HAP-1 (cell line): ENCODE measurements around the gene ZFP36L2.
A peak's percentile ranks its signal among the peaks of the same experiment; 100 is the strongest.

Source experiments
- DNase-seq, 2 experiments: peaks; one replicate each; pipeline ENCODE4 v3.0.0-alpha.2; 2016 to 2020; ENCODE audit warnings: low spot score in 2 of 2
- H3K27me3 ChIP-seq: fragments of 250-450 bp; sonication (Bioruptor Pico); 2 replicates; pipeline ENCODE4 v1.5.1; 2020; ENCODE audit warnings: low read depth, mild to moderate bottlenecking, moderate library complexity
- H3K36me3 ChIP-seq: fragments of 250-450 bp; sonication (Bioruptor Pico); replicated peaks from 2 replicates; pipeline ENCODE4 v1.5.1; 2020; ENCODE audit warnings: mild to moderate bottlenecking
- H3K4me1 ChIP-seq: fragments of 250-450 bp; sonication (Bioruptor Pico); 2 replicates; pipeline ENCODE4 v1.5.1; 2020; ENCODE audit warnings: mild to moderate bottlenecking
- H3K4me3 ChIP-seq: fragments of 250-450 bp; sonication (Bioruptor Pico); 2 replicates; pipeline ENCODE4 v1.5.1; 2020; ENCODE audit warnings: mild to moderate bottlenecking, moderate library complexity
- H3K9me3 ChIP-seq: fragments of 250-450 bp; sonication (Bioruptor Pico); 2 replicates; pipeline ENCODE4 v1.5.1; 2020; ENCODE audit warnings: mild to moderate bottlenecking, moderate library complexity
- in situ Hi-C: fragments of 300-500 bp; cut with MboI; formaldehyde crosslinking; loops from 3 replicates; pipeline ENCODE4 v1.14.3; 2020; ENCODE audit warnings: low sequenced_read_pairs, inconsistent platforms, mixed read lengths

Gene ZFP36L2

GRCh38 chr2:43216629-43217028 lies 9.8 kb downstream of the ZFP36L2 start:
- Histone ChIP-seq H3K27me3 (no peaks in the 10 kb centered on the region), H3K36me3 (peaks cover 6% of the 10 kb centered on the region; the same call in 1 of the 2 replicates), H3K4me1 (peaks cover 51% of the 10 kb centered on the region), H3K9me3 (no peaks in the 10 kb centered on the region), H3K4me3 (no peak overlapping the region)
- in situ Hi-C loops = no loop called here
- no peak for DNase-seq

DNA sequence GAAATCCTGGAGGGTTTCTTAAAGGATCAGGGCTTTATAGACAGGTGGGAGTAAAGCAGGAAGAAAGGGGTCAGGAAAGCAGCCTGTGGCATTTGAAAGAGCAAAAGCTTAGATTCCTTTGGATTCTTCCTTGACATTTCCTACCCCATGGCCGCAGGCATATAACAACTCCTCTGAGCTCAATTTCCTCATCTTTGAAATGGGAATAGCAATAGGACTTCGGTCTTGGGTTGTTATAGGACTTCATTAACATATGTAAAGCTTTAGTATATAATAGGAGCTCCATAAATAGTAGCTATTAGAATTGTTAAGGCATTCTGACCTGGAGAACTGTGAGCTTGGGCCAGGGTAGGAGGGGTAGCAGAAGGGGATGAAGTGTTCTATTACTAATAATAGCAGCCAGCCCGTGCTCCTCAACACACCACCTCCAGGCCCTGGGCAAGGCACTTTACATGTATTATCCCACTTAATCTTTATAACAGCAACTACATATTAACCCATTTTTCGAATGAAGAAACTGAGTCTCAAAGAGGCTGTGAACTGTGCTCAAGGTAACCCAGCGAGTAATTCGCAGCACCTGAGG lies 10.6 kb downstream of the ZFP36L2 start:
- no peaks in the 10 kb centered on the region for H3K9me3 ChIP-seq
- H3K4me1 ChIP-seq = peaks cover 43% of the 10 kb centered on the region
- peak; percentile 53 to 91 for DNase-seq
- no peak overlapping the region for H3K4me3 ChIP-seq
- no peaks in the 10 kb centered on the region for H3K36me3 ChIP-seq
- in situ Hi-C loops = no loop called here
- H3K27me3 ChIP-seq = no peaks in the 10 kb centered on the region

- H3K4me3 ChIP-seq = no peak overlapping the region
- no peaks in the 10 kb centered on the region for H3K9me3 ChIP-seq
- in situ Hi-C loops = no loop called here
- no peaks in the 10 kb centered on the region for H3K36me3 ChIP-seq
- peaks cover 35% of the 10 kb centered on the region for H3K4me1 ChIP-seq
- H3K27me3 ChIP-seq = no peaks in the 10 kb centered on the region
- DNase-seq = no peak
Observed at GRCh38 chr2:43214253-43214652, 12.2 kb downstream of the ZFP36L2 start.

GRCh38 chr2:43212931-43213330 lies 13.5 kb downstream of the ZFP36L2 start:
- no peak for DNase-seq
- Histone ChIP-seq H3K9me3 (no peaks in the 10 kb centered on the region), H3K4me3 (no peak overlapping the region), H3K4me1 (peaks cover 22% of the 10 kb centered on the region), H3K36me3 (no peaks in the 10 kb centered on the region), H3K27me3 (no peaks in the 10 kb centered on the region)
- in situ Hi-C loops = no loop called here

GRCh38 chr2:43212216-43212835 lies 14.1 kb downstream of the ZFP36L2 start:
- no peak overlapping the region for H3K4me3 ChIP-seq
- H3K36me3 ChIP-seq = no peaks in the 10 kb centered on the region
- no peaks in the 10 kb centered on the region for H3K27me3 ChIP-seq
- DNase-seq = no peak
- in situ Hi-C loops = no loop called here
- H3K4me1 ChIP-seq = peaks cover 16% of the 10 kb centered on the region
- no peaks in the 10 kb centered on the region for H3K9me3 ChIP-seq

DNA sequence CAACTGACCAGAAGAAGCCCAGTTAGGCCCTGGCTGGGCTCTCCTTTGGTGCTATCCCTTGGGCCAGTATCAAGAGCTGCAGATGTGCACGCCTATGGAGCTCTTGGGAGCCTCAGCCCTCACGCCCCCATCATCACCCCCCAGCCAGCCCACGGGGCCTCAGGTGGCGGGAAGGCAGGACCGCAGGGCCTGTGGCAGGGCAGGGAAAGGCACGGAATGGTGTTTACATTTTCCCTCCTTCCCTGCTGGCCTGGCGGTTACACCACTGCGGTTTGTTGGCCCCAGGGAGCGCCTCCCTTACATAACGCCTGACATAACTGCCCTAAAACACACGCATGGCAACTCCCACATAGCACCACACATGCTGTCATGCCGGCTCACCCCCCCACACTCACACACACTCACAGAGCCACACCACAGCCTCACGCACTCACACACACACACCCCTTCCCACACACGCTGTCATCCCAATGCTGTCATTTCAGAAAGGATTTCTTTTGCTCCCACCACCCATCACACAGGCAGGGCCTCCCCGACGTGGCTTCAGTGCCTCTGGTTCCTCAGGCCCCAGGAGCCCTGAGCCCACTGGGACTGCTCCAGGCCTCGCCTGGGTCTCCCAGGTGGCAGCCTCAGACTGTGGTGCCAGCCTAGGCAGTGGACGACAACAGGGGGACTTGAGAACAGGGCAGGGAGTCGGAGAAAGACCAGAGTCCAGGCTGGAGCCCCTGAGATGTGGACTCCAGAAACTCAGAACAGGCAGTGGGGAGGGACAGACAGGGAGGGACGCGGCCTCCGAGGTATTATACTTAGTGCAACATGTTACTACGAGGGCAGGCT lies 15.7 kb downstream of the ZFP36L2 start:
- no peaks in the 10 kb centered on the region for H3K27me3 ChIP-seq
- in situ Hi-C loops = no loop called here
- no peak for DNase-seq
- H3K4me1 ChIP-seq = peaks cover 7% of the 10 kb centered on the region
- H3K4me3 ChIP-seq = no peak overlapping the region
- H3K36me3 ChIP-seq = no peaks in the 10 kb centered on the region
- no peaks in the 10 kb centered on the region for H3K9me3 ChIP-seq

DNA sequence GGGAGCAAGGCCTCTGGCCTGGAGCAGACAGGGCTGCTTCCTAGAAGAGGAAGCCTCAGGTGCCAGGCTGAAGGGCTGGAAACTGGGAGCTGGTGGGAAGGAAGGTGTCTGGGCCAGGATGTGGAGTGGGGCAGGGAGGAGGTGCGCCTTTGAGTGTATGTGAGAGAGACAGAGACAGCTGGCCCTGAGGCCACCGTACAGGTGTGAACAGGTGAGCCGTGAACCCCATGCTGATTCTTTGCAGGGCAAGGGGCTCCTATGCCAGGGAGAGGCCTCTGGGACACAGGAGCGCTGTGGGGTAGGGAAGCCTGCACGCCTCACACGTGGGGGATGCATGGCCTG lies 16.3 kb downstream of the ZFP36L2 start:
- DNase-seq = no peak
- in situ Hi-C loops = no loop called here
- H3K4me3 ChIP-seq = no peak overlapping the region

GRCh38 chr2:43209204-43209717 lies 17.1 kb downstream of the ZFP36L2 start:
- in situ Hi-C loops = no loop called here
- H3K4me1 ChIP-seq = no peaks in the 10 kb centered on the region
- no peak for DNase-seq
- no peaks in the 10 kb centered on the region for H3K27me3 ChIP-seq
- no peak overlapping the region for H3K4me3 ChIP-seq
- no peaks in the 10 kb centered on the region for H3K9me3 ChIP-seq
- no peaks in the 10 kb centered on the region for H3K36me3 ChIP-seq

More for the DNA sequence above, 16.3 kb downstream of the ZFP36L2 start:
- 0 out of 2 replicates have a peak, but pooled peaks cover under 1% of the 10 kb centered on the region for H3K4me1 ChIP-seq
- no peaks in the 10 kb centered on the region for H3K9me3 ChIP-seq
- no peaks in the 10 kb centered on the region for H3K36me3 ChIP-seq
- H3K27me3 ChIP-seq = no peaks in the 10 kb centered on the region

DNA sequence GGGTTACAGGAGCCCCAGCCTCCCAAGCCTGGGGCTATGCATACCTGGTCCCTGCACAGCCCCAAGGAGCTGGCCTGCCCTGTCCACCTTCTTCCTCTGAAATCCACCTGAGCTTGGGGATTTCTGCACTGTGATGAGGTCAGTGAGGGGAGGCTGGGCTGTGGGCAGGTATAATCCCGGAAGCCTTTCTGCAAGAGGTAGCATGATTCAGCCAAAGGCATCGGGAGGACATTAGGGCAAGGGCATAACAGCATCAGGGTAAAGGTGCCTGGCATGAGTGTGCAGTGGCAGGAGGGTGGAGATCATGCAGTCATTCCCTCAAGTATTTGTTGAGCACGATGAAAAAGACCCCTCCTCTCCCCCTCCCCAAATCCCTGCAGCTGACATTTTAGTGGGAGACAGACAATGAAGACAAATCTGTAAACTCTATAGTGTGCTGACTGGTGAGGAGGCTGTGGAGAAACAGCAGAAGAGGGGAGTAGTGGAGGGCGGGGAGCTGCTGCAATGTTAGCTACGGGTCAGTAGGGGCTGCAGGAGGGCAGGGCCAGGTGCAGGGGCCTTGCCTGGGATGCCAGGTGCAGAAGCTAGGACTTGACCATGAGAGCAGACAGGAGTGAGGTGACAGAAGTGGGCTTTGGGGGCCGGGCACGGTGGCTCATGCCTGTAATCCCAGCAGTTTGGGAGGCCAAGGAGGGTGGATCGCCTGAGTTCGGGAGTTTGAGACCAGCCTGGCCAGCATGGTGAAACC lies 18.7 kb downstream of the ZFP36L2 start:
- no peaks in the 10 kb centered on the region for H3K36me3 ChIP-seq
- no peaks in the 10 kb centered on the region for H3K9me3 ChIP-seq
- in situ Hi-C loops = no loop called here
- H3K4me3 ChIP-seq = no peak overlapping the region
- H3K27me3 ChIP-seq = no peaks in the 10 kb centered on the region
- DNase-seq = no peak
- no peaks in the 10 kb centered on the region for H3K4me1 ChIP-seq

GRCh38 chr2:43206602-43207001 lies 19.8 kb downstream of the ZFP36L2 start:
- Histone ChIP-seq H3K27me3 (no peaks in the 10 kb centered on the region), H3K4me1 (no peaks in the 10 kb centered on the region), H3K4me3 (no peak overlapping the region), H3K36me3 (no peaks in the 10 kb centered on the region), H3K9me3 (no peaks in the 10 kb centered on the region)
- in situ Hi-C loops = no loop called here
- no peak for DNase-seq

DNA sequence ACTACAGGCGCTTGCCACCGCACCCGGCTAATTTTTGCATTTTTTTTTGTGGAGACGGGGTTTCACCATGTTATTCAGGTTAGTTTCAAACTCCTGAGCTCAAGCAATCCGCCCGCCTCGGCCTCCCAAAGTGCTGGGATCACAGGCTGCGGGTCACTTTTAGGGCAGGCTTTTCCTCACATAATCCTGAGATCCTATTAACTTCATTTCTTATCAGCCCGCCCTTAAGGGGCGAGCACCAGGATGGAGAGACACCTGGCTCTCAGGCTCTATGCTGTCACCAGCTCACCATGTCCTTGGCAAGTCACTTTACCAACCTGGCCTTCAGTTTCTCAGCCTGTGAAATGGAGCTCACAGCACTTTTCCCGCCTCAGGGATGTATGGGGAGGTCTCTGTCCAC lies 23.0 kb downstream of the ZFP36L2 start:
- in situ Hi-C loops = no loop called here
- Histone ChIP-seq H3K27me3 (no peaks in the 10 kb centered on the region), H3K36me3 (no peaks in the 10 kb centered on the region), H3K4me1 (no peaks in the 10 kb centered on the region), H3K9me3 (no peaks in the 10 kb centered on the region), H3K4me3 (no peak overlapping the region)
- DNase-seq = no peak

- Histone ChIP-seq H3K36me3 (no peaks in the 10 kb centered on the region), H3K27me3 (no peaks in the 10 kb centered on the region), H3K4me1 (no peaks in the 10 kb centered on the region), H3K9me3 (no peaks in the 10 kb centered on the region), H3K4me3 (no peak overlapping the region)
- in situ Hi-C loops = no loop called here
- DNase-seq = no peak
Observed at GRCh38 chr2:43202289-43202688, 24.1 kb downstream of the ZFP36L2 start.

DNA sequence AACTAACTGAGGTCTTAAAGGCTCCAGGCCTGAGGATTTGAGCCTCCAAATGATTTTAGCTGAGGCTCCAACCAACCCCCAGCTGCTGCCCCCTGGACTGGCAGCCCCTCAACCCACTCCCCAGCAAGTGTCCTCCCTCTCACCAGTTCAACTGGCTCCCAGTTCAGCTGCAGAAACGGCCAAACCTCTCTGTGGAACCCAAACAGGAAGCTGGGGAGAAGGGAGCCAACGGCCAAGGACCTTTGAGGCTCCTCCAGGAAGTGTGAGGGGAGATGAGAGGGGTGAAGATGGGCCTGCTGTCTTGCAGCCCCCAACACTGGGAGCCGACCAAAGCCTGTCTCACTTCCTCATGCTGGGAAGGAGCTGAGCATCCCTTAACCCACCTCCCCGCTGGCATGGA lies 24.9 kb downstream of the ZFP36L2 start:
- Histone ChIP-seq H3K36me3 (no peaks in the 10 kb centered on the region), H3K4me3 (no peak overlapping the region), H3K27me3 (no peaks in the 10 kb centered on the region), H3K9me3 (no peaks in the 10 kb centered on the region), H3K4me1 (no peaks in the 10 kb centered on the region)
- DNase-seq = no peak
- in situ Hi-C loops = no loop called here
